ENCODE results near the gene ZNF280D.

The ZNF280D gene

GRCh38 chr15:56760186-56760585 is 26.9 kb upstream of the ZNF280D start:
- Histone ChIP-seq H3K4me1 (ENCODE audit: insufficient read depth, low read length) (peaks cover 13% of the 10 kb centered on the region), H3K36me3 (ENCODE audit: insufficient read depth, low read length) (no peaks in the 10 kb centered on the region), H4K20me1 (ENCODE audit: insufficient read depth, low read length) (no peaks in the 10 kb centered on the region), H2AFZ (ENCODE audit: low read depth, low read length) (no peak overlapping the region), H3K27ac (ENCODE audit: low read length) (no peak overlapping the region), H3K79me2 (ENCODE audit: insufficient read depth, low read length) (no peaks in the 10 kb centered on the region), H3K9ac (ENCODE audit: low read depth, low read length) (no peak overlapping the region), H3K9me3 (ENCODE audit: insufficient read depth, low read length, severe bottlenecking) (no peaks in the 10 kb centered on the region), H3K4me3 (ENCODE audit: low read depth in 1 of 2, low read length in 2 of 2) (no peak overlapping the region), H3K27me3 (ENCODE audit: insufficient read depth, low read length, poor library complexity) (no peaks in the 10 kb centered on the region), H3K4me2 (ENCODE audit: insufficient read depth, low read length) (no peak overlapping the region)
- no peak for DNase-seq
- TF ChIP-seq EZH2 (IDR thresholded peaks at IDR 0.05; ENCODE audit: borderline replicate concordance, low read depth, low read length, severe bottlenecking): no peak
- no peak for TF ChIP-seq CTCF (IDR thresholded peaks at IDR 0.05; ENCODE audit: borderline replicate concordance, extremely low read depth, low read length, poor library complexity, severe bottlenecking)
- no peak for ATAC-seq (ENCODE audit: insufficient read depth, low read depth)

GRCh38 chr15:56759450-56759845 is 26.1 kb upstream of the ZNF280D start:
- Histone ChIP-seq H3K36me3 (ENCODE audit: insufficient read depth, low read length) (no peaks in the 10 kb centered on the region), H3K27ac (ENCODE audit: low read length) (no peak overlapping the region), H3K9ac (ENCODE audit: low read depth, low read length) (no peak overlapping the region), H2AFZ (ENCODE audit: low read depth, low read length) (peak overlapping the region; percentile 30; the same call in 1 of the 2 replicates), H3K4me1 (ENCODE audit: insufficient read depth, low read length) (peaks cover 6% of the 10 kb centered on the region), H3K27me3 (ENCODE audit: insufficient read depth, low read length, poor library complexity) (no peaks in the 10 kb centered on the region), H3K4me3 (ENCODE audit: low read depth in 1 of 2, low read length in 2 of 2) (no peak overlapping the region), H4K20me1 (ENCODE audit: insufficient read depth, low read length) (no peaks in the 10 kb centered on the region), H3K4me2 (ENCODE audit: insufficient read depth, low read length) (no peak overlapping the region), H3K79me2 (ENCODE audit: insufficient read depth, low read length) (no peaks in the 10 kb centered on the region), H3K9me3 (ENCODE audit: insufficient read depth, low read length, severe bottlenecking) (no peaks in the 10 kb centered on the region)
- TF ChIP-seq EZH2 (IDR thresholded peaks at IDR 0.05; ENCODE audit: borderline replicate concordance, low read depth, low read length, severe bottlenecking): no peak
- no peak for TF ChIP-seq CTCF (IDR thresholded peaks at IDR 0.05; ENCODE audit: borderline replicate concordance, extremely low read depth, low read length, poor library complexity, severe bottlenecking)
- ATAC-seq (ENCODE audit: insufficient read depth, low read depth) (no peak), DNase-seq (no peak)

GRCh38 chr15:56758770-56759449 is 25.6 kb upstream of the ZNF280D start:
- no peak overlapping the region for H3K27ac ChIP-seq (ENCODE audit: low read length)
- H3K36me3 ChIP-seq (ENCODE audit: insufficient read depth, low read length): no peaks in the 10 kb centered on the region
- no peak overlapping the region for H3K4me2 ChIP-seq (ENCODE audit: insufficient read depth, low read length)
- no peaks in the 10 kb centered on the region for H3K27me3 ChIP-seq (ENCODE audit: insufficient read depth, low read length, poor library complexity)
- DNase-seq (no peak), ATAC-seq (ENCODE audit: insufficient read depth, low read depth) (no peak)
- TF ChIP-seq EZH2 (IDR thresholded peaks at IDR 0.05; ENCODE audit: borderline replicate concordance, low read depth, low read length, severe bottlenecking) (no peak), CTCF (IDR thresholded peaks at IDR 0.05; ENCODE audit: borderline replicate concordance, extremely low read depth, low read length, poor library complexity, severe bottlenecking) (no peak)
- H3K4me3 ChIP-seq (ENCODE audit: low read depth in 1 of 2, low read length in 2 of 2): no peak overlapping the region
- no peak overlapping the region for H3K9ac ChIP-seq (ENCODE audit: low read depth, low read length)
- H3K9me3 ChIP-seq (ENCODE audit: insufficient read depth, low read length, severe bottlenecking): no peaks in the 10 kb centered on the region
- peak overlapping the region; percentile 30; the same call in 1 of the 2 replicates for H2AFZ ChIP-seq (ENCODE audit: low read depth, low read length)
- H3K79me2 ChIP-seq (ENCODE audit: insufficient read depth, low read length): no peaks in the 10 kb centered on the region
- peaks cover under 1% of the 10 kb centered on the region for H3K4me1 ChIP-seq (ENCODE audit: insufficient read depth, low read length)
- H4K20me1 ChIP-seq (ENCODE audit: insufficient read depth, low read length): no peaks in the 10 kb centered on the region

All from DND-41 (cell line).